B cell (primary cell): Measurements from ENCODE around the gene ZNF524. TPM values are rescaled to one million over a fixed set of nuclear protein-coding genes. Genes with fewer than 3 reads are reported as not detected.

Experiments used
- ATAC-seq: fragments of 200-7000 bp; cut with Tn5 transposase; one replicate; pipeline ENCODE4 v1.10.0; 2021; ENCODE audit warnings: low read depth, mild to moderate bottlenecking, moderate number of reproducible peaks, moderate library complexity
- CTCF ChIA-PET: fragments of 350-600 bp; sonication (Branson Sonifier 250); formaldehyde crosslinking; loops from one replicate; lab custom pipeline; 2021; ENCODE audit warnings: antibody characterized with exemption, inconsistent platforms; lab: Charles Lee
- POLR2A ChIA-PET: fragments of 350-600 bp; sonication (Branson Sonifier 250); formaldehyde crosslinking; loops from one replicate; lab custom pipeline; 2021; ENCODE audit warnings: antibody characterized with exemption; lab: Charles Lee
- DNase-seq: peaks from one replicate; pipeline ENCODE4 v3.0.0; 2013
- H2AFZ ChIP-seq: 2 replicates; pipeline ENCODE4 v1.6.1; 2012; ENCODE audit warnings: mild to moderate bottlenecking, low read depth, low read length; ENCODE audit not compliant: insufficient read depth, poor library complexity, severe bottlenecking
- H3K27ac ChIP-seq, 2 donors: 1 replicate in 1 of 2; 2 replicates in 1 of 2; pipeline ENCODE4 v1.5.1; 2012 to 2013; ENCODE audit warnings: low read length in 2 of 2, mild to moderate bottlenecking in 2 of 2, moderate library complexity in 1 of 2
- H3K27me3 ChIP-seq, 4 experiments: fragments of 200-600 bp in 1 of 4; sonication (generic) in 1 of 4; replicated peaks in 1 of 4; 1 replicate in 2 of 4; 2 replicates in 2 of 4; pipeline versions ENCODE4 v1.6.1 to v1.7.0; 2013 to 2016; ENCODE audit warnings: low read length in 3 of 4, mild to moderate bottlenecking in 2 of 4, mixed read lengths in 1 of 4, moderate library complexity in 1 of 4; ENCODE audit not compliant: insufficient read depth in 4 of 4, control insufficient read depth in 3 of 4; ENCODE audit errors: control extremely low read depth in 1 of 4
- H3K36me3 ChIP-seq, 2 experiments: replicated peaks in 1 of 2; 1 replicate in 1 of 2; 2 replicates in 1 of 2; pipeline versions ENCODE4 v1.6.1 to v1.7.1; 2013; ENCODE audit warnings: low read length in 1 of 2; ENCODE audit not compliant: insufficient read depth in 2 of 2, control insufficient read depth in 1 of 2; ENCODE audit errors: control extremely low read depth in 1 of 2, extremely low read depth in 1 of 2
- H3K4me1 ChIP-seq, 2 donors: fragments of 200-600 bp in 1 of 2; sonication (generic) in 1 of 2; 1 replicate in 1 of 2; 2 replicates in 1 of 2; pipeline versions ENCODE4 v1.5.1 to v1.6.1; 2013 to 2017; ENCODE audit warnings: low read length in 2 of 2; ENCODE audit not compliant: control insufficient read depth in 2 of 2, insufficient read depth in 2 of 2
- H3K4me2 ChIP-seq: replicated peaks from 2 replicates; pipeline ENCODE3; 2012; ENCODE audit warnings: mild to moderate bottlenecking, low read depth, low read length; ENCODE audit not compliant: poor library complexity, severe bottlenecking
- H3K4me3 ChIP-seq, 5 experiments: fragments of 200-600 bp in 1 of 5; sonication (generic) in 1 of 5; 1 replicate in 3 of 5; 2 replicates in 2 of 5; pipeline versions ENCODE4 v1.5.1 to v1.7.0; 2011 to 2016; ENCODE audit warnings: low read length in 4 of 5, mild to moderate bottlenecking in 4 of 5, low read depth in 2 of 5, control low read depth in 1 of 5, moderate library complexity in 1 of 5; ENCODE audit not compliant: insufficient read depth in 1 of 5; ENCODE audit errors: control extremely low read depth in 1 of 5, extremely low read depth in 1 of 5
- H3K79me2 ChIP-seq: fragments of 200-600 bp; sonication (generic); one replicate; pipeline ENCODE4 v1.6.0; 2016; ENCODE audit warnings: low read length; ENCODE audit not compliant: control insufficient read depth, insufficient read depth
- H3K9ac ChIP-seq: fragments of 200-600 bp; sonication (generic); 2 replicates; pipeline ENCODE4 v1.6.1; 2017; ENCODE audit warnings: mild to moderate bottlenecking, low read length, moderate library complexity
- H3K9me3 ChIP-seq, 3 donors: one replicate each; pipeline versions ENCODE4 v1.6.1 to v1.7.1; 2013; ENCODE audit warnings: low read length in 2 of 3; ENCODE audit not compliant: control insufficient read depth in 2 of 3, insufficient read depth in 1 of 3; ENCODE audit errors: control extremely low read depth in 1 of 3
- H4K20me1 ChIP-seq: 2 replicates; pipeline ENCODE4 v1.6.0; 2012; ENCODE audit warnings: mild to moderate bottlenecking, low read length; ENCODE audit not compliant: insufficient read depth, control insufficient read depth, poor library complexity, severe bottlenecking
- H3K27ac Mint-ChIP-seq: one replicate; pipeline ENCODE4 v1.8.0; 2021; ENCODE audit warnings: mixed read lengths
- H3K27me3 Mint-ChIP-seq: one replicate; pipeline ENCODE4 v1.8.0; 2021; ENCODE audit warnings: mixed read lengths
- H3K4me1 Mint-ChIP-seq: one replicate; pipeline ENCODE4 v1.8.0; 2021; ENCODE audit warnings: mixed read lengths
- H3K4me3 Mint-ChIP-seq: one replicate; pipeline ENCODE4 v1.8.0; 2021; ENCODE audit warnings: mixed read lengths
- H3K9me3 Mint-ChIP-seq: one replicate; pipeline ENCODE4 v1.8.0; 2022; ENCODE audit warnings: mixed read lengths; ENCODE audit not compliant: insufficient read depth
- EZH2 ChIP-seq: IDR thresholded peaks from 2 replicates; pipeline ENCODE4 v1.6.1; 2012; ENCODE audit warnings: borderline replicate concordance, low read depth, mild to moderate bottlenecking, moderate library complexity, low read length; ENCODE audit not compliant: insufficient read depth, poor library complexity, severe bottlenecking
- WGBS: methylation state at CpG from one replicate; pipeline ENCODE4 v1.1.5; 2013; ENCODE audit warnings: missing lambda C conversion rate; ENCODE audit not compliant: insufficient coverage; 5-methylcytosine and 5-hydroxymethylcytosine counted together
- intact Hi-C: fragments of 100-400 bp; cut with micrococcal nuclease; formaldehyde crosslinking; loops from one replicate; pipeline ENCODE4 v1.10.0; 2022
- polyA plus RNA-seq: library from polyadenylated mRNA; depleted of rRNA; stranded (reverse); fragments of >200 nt; gene quantifications from 2 replicates; pipeline ENCODE4 v1.2.3, GENCODE V29; 2012
- total RNA-seq, 2 donors: library from RNA; stranded (reverse); fragments of 120-200 nt in 1 of 2; gene quantifications; 1 replicate in 1 of 2; 2 replicates in 1 of 2; pipeline versions ENCODE4 v1.2.3 to v1.2.4, GENCODE V29; 2013 to 2022
- TF ChIP-seq, protein P1 (sequence below): fragments of 200-600 bp; IDR thresholded peaks from one replicate; pipeline ENCODE4 v1.8.0; 2022; ENCODE audit warnings: antibody characterized with exemption, mild to moderate bottlenecking

ZNF524 gene
- total and polyA plus RNA-seq, 2 donors (not counting 1 experiment from before 2014, with no cell fraction given), result 23.8 to 27.4 TPM

GRCh38 chr19:55590109-55590508 lies 10.0 kb upstream of the ZNF524 start:
- Histone ChIP-seq H3K4me2 (no peak overlapping the region), H3K9me3 (no peaks in the 10 kb centered on the region), H2AFZ (no peak overlapping the region), H3K4me1 (peaks cover 24 to 27% of the 10 kb centered on the region in 2 donors), H3K4me3 (no peak overlapping the region), H3K27me3 (no peaks in the 10 kb centered on the region), H3K9ac (no peak overlapping the region), H3K27ac (no peak overlapping the region), H3K79me2 (no peaks in the 10 kb centered on the region), H4K20me1 (no peaks in the 10 kb centered on the region), H3K36me3 (peaks cover 0 to 3% of the 10 kb centered on the region in 2 experiments)
- POLR2A ChIA-PET, result no interaction called here
- TF ChIP-seq, protein P1, sequence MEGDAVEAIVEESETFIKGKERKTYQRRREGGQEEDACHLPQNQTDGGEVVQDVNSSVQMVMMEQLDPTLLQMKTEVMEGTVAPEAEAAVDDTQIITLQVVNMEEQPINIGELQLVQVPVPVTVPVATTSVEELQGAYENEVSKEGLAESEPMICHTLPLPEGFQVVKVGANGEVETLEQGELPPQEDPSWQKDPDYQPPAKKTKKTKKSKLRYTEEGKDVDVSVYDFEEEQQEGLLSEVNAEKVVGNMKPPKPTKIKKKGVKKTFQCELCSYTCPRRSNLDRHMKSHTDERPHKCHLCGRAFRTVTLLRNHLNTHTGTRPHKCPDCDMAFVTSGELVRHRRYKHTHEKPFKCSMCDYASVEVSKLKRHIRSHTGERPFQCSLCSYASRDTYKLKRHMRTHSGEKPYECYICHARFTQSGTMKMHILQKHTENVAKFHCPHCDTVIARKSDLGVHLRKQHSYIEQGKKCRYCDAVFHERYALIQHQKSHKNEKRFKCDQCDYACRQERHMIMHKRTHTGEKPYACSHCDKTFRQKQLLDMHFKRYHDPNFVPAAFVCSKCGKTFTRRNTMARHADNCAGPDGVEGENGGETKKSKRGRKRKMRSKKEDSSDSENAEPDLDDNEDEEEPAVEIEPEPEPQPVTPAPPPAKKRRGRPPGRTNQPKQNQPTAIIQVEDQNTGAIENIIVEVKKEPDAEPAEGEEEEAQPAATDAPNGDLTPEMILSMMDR, result no peak
- TF ChIP-seq EZH2, result no peak
- Mint-ChIP-seq H3K9me3 (no peaks in the 10 kb centered on the region), H3K4me3 (no peak overlapping the region), H3K27ac (no peak overlapping the region), H3K4me1 (peaks cover 22% of the 10 kb centered on the region), H3K27me3 (no peaks in the 10 kb centered on the region)
- CTCF ChIA-PET, result no interaction called here
- no peak for ATAC-seq
- DNase-seq, result no peak
- intact Hi-C loops, result no loop called here
- WGBS, result 71% methylated on average over 4 of the region's 7 CpGs

DNA sequence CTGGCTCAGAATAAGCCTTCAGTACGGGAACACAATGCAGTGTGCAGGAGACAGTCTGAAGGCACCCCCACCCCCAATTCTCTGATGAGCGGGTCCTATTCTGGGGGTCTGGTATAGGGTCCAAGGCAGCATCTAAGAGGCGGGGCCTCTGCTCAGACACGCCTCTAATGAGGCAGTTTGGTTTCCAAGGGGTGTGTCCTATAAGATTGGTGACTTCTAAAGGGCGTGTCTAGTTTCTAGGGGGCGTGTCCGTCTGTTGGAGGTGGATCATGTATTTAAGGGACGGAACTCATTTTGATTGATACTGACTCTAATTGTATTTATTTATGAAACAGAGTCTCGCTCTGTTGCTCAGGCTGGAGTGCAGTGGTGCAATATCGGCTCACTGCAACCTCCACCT lies 9.5 kb upstream of the ZNF524 start:
- Histone ChIP-seq H3K9ac (no peak overlapping the region), H4K20me1 (no peaks in the 10 kb centered on the region), H3K4me2 (no peak overlapping the region), H3K36me3 (peaks cover 0 to 7% of the 10 kb centered on the region in 2 experiments), H2AFZ (no peak overlapping the region), H3K27me3 (no peaks in the 10 kb centered on the region), H3K9me3 (no peaks in the 10 kb centered on the region), H3K4me1 (peaks cover 20 to 25% of the 10 kb centered on the region in 2 donors), H3K79me2 (no peaks in the 10 kb centered on the region), H3K4me3 (no peak overlapping the region), H3K27ac (no peak overlapping the region)
- TF ChIP-seq EZH2, result no peak
- TF ChIP-seq, protein P1, result no peak
- H3K27me3 Mint-ChIP-seq, result no peaks in the 10 kb centered on the region
- WGBS, result no CpG with 5 or more reads among the region's 10 CpGs
- no peak overlapping the region for H3K4me3 Mint-ChIP-seq
- DNase-seq (no peak), ATAC-seq (no peak)
- H3K9me3 Mint-ChIP-seq, result no peaks in the 10 kb centered on the region
- CTCF ChIA-PET, result no interaction called here
- POLR2A ChIA-PET, result no interaction called here
- peaks cover 18% of the 10 kb centered on the region for H3K4me1 Mint-ChIP-seq
- no peak overlapping the region for H3K27ac Mint-ChIP-seq
- intact Hi-C loops, result no loop called here
